Stimulated activated memory B cell treated with anti-CD40 and anti-IgM and Interleukin-4, amounts not matched to agents 10 μg/mL and 1 μg/mL and 100 μg/mL, for 72 hours (primary cell): ENCODE measurements around the gene CFAP126.
A peak's percentile ranks its signal among the peaks of the same experiment; 100 is the strongest.
"Not testable (repeated sequence)": the region's sequence is repeated elsewhere in the genome, so short reads cannot be mapped to it uniquely, and the experiment has no call there.

ENCODE experiments used
- ATAC-seq: fragments of 150-1000 bp; cut with Tn5 transposase; 2 replicates; pipeline ENCODE4 v1.10.0; 2021
- H3K27ac Mint-ChIP-seq: one replicate; pipeline ENCODE4 v1.8.0; 2022; ENCODE audit warnings: mild to moderate bottlenecking, mixed read lengths
- H3K27me3 Mint-ChIP-seq: one replicate; pipeline ENCODE4 v1.8.0; 2022; ENCODE audit warnings: mixed read lengths
- H3K36me3 Mint-ChIP-seq: one replicate; pipeline ENCODE4 v1.8.0; 2022; ENCODE audit warnings: mixed read lengths
- H3K4me1 Mint-ChIP-seq: one replicate; pipeline ENCODE4 v1.8.0; 2022; ENCODE audit warnings: mixed read lengths
- H3K4me3 Mint-ChIP-seq: one replicate; pipeline ENCODE4 v1.8.0; 2022; ENCODE audit warnings: mild to moderate bottlenecking, moderate library complexity, mixed read lengths
- H3K9me3 Mint-ChIP-seq: one replicate; pipeline ENCODE4 v1.8.0; 2022; ENCODE audit warnings: mixed read lengths

CFAP126 gene

DNA sequence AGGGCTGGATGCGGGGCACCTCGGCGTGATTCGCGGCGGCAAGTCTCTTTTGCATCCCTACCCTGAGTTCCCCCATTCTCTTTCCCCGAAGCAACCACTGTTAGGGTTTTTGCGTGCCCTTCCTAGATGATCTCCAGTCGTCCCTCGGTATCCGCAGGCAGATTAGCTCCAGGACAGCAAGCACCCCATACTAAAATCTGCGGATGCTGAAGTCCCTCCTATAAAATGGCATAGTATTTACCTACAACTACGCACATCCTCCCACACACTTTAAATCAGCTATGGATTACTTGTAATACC, 22.8 kb upstream of the CFAP126 start:
- Mint-ChIP-seq H3K4me1 (peaks cover 16% of the 10 kb centered on the region), H3K9me3 (no peaks in the 10 kb centered on the region), H3K36me3 (no peaks in the 10 kb centered on the region), H3K27ac (peak overlapping the region; percentile 94), H3K4me3 (peak overlapping the region; percentile 98), H3K27me3 (no peaks in the 10 kb centered on the region)
- ATAC-seq: peak; percentile 3

DNA sequence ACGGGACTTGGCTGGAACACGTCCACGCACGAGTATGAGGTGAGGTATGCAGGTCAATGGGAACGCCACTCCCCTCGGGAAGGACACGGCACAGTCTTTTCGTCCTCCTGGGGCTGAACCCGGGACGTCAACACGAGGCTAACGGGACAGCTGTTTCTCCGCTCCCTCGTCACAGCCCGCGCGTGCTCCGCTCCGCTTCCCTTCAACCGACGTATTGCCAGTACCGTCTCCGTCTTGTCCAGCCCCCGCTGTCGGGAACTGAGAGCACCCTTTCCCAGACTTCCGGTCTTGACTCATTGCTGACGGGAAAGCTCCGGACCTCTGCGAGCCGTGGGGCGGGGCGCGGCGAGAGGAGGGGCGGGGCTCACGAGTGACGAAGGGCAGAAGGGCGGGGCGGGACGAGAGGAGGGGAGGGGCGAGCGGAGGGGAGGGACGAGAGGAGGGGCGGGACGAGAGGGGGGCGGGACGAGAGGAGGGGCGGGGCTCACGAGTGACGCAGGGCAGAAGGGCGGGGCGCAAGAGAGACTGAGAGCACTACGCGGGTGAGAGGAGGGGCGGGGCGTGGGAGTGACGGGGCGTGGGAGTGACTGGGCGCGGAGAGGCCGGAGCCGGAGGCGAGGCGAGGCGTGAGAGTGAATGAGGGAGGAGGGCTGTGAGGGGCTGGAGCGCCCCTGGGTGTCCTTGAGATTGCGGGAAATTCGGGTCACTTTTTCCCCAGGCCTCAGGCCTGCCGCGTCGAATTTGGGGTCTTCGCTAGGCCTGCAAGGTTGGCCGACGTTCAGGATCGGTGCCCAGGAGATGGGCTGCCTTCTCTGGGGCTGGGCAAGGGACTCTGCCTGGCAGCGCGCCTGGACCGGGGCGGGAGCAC, 22.2 kb upstream of the CFAP126 start:
- peak; percentile 97 for ATAC-seq
- peak overlapping the region; percentile 94 for H3K27ac Mint-ChIP-seq
- H3K27me3 Mint-ChIP-seq: no peaks in the 10 kb centered on the region
- no peaks in the 10 kb centered on the region for H3K36me3 Mint-ChIP-seq
- H3K4me1 Mint-ChIP-seq: peaks cover 16% of the 10 kb centered on the region
- H3K9me3 Mint-ChIP-seq: no peaks in the 10 kb centered on the region
- peak overlapping the region; percentile 98 for H3K4me3 Mint-ChIP-seq

DNA sequence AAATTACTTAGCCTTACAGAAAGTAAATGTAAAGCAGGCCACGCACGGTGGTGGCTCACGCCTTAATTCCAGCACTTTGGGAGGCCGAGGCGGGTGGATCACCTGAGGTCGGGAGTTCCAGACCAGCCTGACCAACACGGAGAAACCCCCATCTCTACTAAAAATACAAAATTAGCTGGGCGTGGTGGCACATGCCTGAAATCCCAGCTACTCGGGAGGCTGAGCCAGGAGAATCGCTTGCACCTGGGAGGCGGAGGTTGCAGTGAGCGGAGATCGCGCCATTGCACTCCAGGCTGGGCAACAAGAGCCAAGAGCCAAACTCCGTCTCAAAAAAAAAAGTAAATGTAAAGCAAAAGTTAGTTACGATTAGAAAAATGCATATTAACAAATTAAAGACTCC, 21.5 kb upstream of the CFAP126 start:
- H3K4me1 Mint-ChIP-seq: peaks cover 16% of the 10 kb centered on the region
- H3K27me3 Mint-ChIP-seq, H3K36me3 Mint-ChIP-seq, H3K9me3 Mint-ChIP-seq, ATAC-seq: not testable (repeated sequence)
- peak overlapping the region; percentile 98 for H3K4me3 Mint-ChIP-seq
- peak overlapping the region; percentile 94 for H3K27ac Mint-ChIP-seq

GRCh38 chr1:161388639-161389038, 21.0 kb upstream of the CFAP126 start:
- H3K4me1 Mint-ChIP-seq: peaks cover 16% of the 10 kb centered on the region
- peak overlapping the region; percentile 94 for H3K27ac Mint-ChIP-seq
- H3K27me3 Mint-ChIP-seq: no peaks in the 10 kb centered on the region
- H3K4me3 Mint-ChIP-seq: peak overlapping the region; percentile 98
- no peaks in the 10 kb centered on the region for H3K36me3 Mint-ChIP-seq
- ATAC-seq: no peak
- no peaks in the 10 kb centered on the region for H3K9me3 Mint-ChIP-seq

GRCh38 chr1:161382214-161383019, 14.7 kb upstream of the CFAP126 start:
- peak; percentile 75 for ATAC-seq
- H3K27me3 Mint-ChIP-seq: no peaks in the 10 kb centered on the region

GRCh38 chr1:161381707-161382106, 14.0 kb upstream of the CFAP126 start:
- H3K36me3 Mint-ChIP-seq: no peaks in the 10 kb centered on the region
- ATAC-seq: no peak
- H3K9me3 Mint-ChIP-seq: no peaks in the 10 kb centered on the region
- H3K4me3 Mint-ChIP-seq: no peak overlapping the region
- H3K27ac Mint-ChIP-seq: no peak overlapping the region
- H3K27me3 Mint-ChIP-seq: no peaks in the 10 kb centered on the region
- no peaks in the 10 kb centered on the region for H3K4me1 Mint-ChIP-seq

More at GRCh38 chr1:161382214-161383019, 14.7 kb upstream of the CFAP126 start:
- H3K27ac Mint-ChIP-seq: no peak overlapping the region
- H3K9me3 Mint-ChIP-seq: no peaks in the 10 kb centered on the region
- no peak overlapping the region for H3K4me3 Mint-ChIP-seq
- no peaks in the 10 kb centered on the region for H3K4me1 Mint-ChIP-seq
- H3K36me3 Mint-ChIP-seq: no peaks in the 10 kb centered on the region

DNA sequence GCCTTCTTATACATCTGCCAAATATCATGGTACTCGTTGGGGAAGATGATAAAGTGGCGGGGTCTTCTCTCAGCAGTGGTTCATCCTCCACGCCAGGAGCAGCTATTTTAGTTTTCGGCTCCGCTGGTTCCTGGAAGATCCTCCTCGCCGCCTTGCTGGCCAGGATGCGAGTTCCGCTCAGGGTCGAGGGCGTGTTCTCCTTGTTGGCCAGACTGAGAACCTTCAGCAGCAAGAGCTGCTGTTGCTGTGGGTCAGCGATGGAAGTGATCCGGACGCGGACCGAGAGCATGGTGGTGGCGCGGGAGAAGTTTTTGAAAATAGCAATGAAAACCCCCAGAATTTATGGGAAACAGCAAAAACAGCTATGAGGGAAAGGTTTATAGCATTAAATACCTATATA, 11.4 kb upstream of the CFAP126 start:
- H3K27me3 Mint-ChIP-seq: no peaks in the 10 kb centered on the region
- no peaks in the 10 kb centered on the region for H3K4me1 Mint-ChIP-seq
- no peaks in the 10 kb centered on the region for H3K9me3 Mint-ChIP-seq
- no peak overlapping the region for H3K27ac Mint-ChIP-seq
- H3K36me3 Mint-ChIP-seq: no peaks in the 10 kb centered on the region
- ATAC-seq: no peak
- no peak overlapping the region for H3K4me3 Mint-ChIP-seq

GRCh38 chr1:161378014-161378413, 10.3 kb upstream of the CFAP126 start:
- Mint-ChIP-seq H3K4me3 (no peak overlapping the region), H3K36me3 (no peaks in the 10 kb centered on the region), H3K9me3 (no peaks in the 10 kb centered on the region), H3K27ac (no peak overlapping the region), H3K4me1 (no peaks in the 10 kb centered on the region), H3K27me3 (no peaks in the 10 kb centered on the region)
- ATAC-seq: no peak

DNA sequence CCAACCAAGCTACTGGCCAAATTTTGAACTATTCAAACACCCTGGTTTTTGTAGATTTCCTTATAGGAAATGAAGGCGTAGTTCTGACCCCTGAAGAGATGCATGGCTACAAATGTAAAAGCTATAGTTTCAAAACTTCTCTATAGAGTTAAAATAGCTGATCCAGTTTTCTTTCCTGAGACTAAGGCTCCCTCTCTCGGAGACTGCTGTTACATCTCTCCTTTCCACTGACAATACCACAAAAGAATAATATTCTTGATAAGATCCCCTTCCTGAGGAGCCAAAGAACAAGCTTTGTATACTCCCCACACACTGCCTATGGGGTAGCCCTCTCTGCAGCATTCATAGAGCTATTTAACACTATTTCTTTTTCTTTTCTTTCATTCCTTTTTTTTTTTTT, 6.7 kb upstream of the CFAP126 start:
- H3K4me1 Mint-ChIP-seq: no peaks in the 10 kb centered on the region
- H3K4me3 Mint-ChIP-seq: no peak overlapping the region
- no peaks in the 10 kb centered on the region for H3K27me3 Mint-ChIP-seq
- ATAC-seq: no peak
- H3K27ac Mint-ChIP-seq: no peak overlapping the region
- H3K36me3 Mint-ChIP-seq: no peaks in the 10 kb centered on the region
- no peaks in the 10 kb centered on the region for H3K9me3 Mint-ChIP-seq

DNA sequence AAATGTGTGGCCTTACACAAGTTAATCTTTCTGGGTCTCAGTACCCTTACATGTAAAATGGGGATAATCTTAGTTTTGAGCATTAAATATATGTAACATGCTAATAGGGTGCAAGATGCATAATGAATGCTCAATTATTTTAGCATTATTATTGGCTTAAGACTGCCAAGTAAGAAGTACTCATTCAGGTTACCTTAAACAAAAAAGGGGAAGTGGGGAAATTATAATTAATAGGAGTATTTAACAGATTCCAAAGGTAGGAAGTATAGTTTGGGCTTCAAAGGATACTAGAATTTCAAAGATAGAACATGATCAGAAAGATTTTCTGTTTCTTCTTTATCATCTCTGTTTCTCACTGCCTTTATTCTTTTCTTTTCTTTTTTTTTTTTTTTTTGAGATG, 5.8 kb upstream of the CFAP126 start:
- H3K27me3 Mint-ChIP-seq: no peaks in the 10 kb centered on the region
- H3K27ac Mint-ChIP-seq: no peak overlapping the region
- ATAC-seq: no peak
- no peaks in the 10 kb centered on the region for H3K36me3 Mint-ChIP-seq
- no peak overlapping the region for H3K4me3 Mint-ChIP-seq
- H3K9me3 Mint-ChIP-seq: no peaks in the 10 kb centered on the region
- no peaks in the 10 kb centered on the region for H3K4me1 Mint-ChIP-seq

DNA sequence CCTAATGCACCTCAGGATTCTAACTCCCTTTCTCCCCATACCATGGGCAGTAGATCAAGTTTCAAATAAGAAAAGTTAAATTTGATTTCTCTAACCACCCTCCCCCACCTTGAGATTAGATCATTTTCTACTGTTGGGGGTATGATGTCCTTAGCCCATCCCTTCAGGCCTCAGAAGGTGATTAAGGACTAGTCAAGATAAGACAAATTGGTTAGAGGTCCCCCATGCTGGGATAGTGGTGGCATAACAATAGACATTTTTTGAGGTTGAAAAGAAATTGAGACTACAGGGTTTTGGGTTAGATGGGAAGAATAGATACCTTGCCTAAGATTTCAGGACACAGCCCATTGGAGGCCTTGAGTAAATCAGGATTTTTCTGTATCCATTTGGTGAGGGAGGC, 2.5 kb downstream of the CFAP126 start:
- H3K27me3 Mint-ChIP-seq: no peaks in the 10 kb centered on the region
- no peaks in the 10 kb centered on the region for H3K9me3 Mint-ChIP-seq
- no peak overlapping the region for H3K4me3 Mint-ChIP-seq
- no peak for ATAC-seq
- peaks cover 28% of the 10 kb centered on the region for H3K36me3 Mint-ChIP-seq
- H3K27ac Mint-ChIP-seq: no peak overlapping the region
- peaks cover 9% of the 10 kb centered on the region for H3K4me1 Mint-ChIP-seq

DNA sequence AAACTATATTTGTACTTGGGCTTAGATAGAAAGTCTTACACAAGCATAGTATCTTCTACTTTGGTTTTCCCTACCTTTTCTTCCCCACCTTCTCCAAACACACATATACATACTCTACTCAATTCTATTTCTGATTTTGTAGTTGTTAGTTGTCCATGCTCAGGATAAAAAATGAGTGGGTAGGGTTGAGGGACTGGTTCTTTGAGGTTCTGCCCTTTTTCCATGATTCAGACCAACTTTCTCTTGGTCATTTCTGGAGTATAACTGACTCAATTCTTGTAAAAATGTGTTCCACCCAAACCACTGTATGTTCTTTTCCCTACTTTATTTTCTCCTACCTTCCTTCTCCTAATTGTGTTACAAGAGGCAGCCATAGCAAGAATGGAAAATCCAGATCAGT, 3.3 kb downstream of the CFAP126 start:
- Mint-ChIP-seq H3K4me3 (no peak overlapping the region), H3K4me1 (peaks cover 9% of the 10 kb centered on the region), H3K27ac (peak overlapping the region; percentile 36), H3K9me3 (no peaks in the 10 kb centered on the region), H3K27me3 (no peaks in the 10 kb centered on the region), H3K36me3 (peaks cover 36% of the 10 kb centered on the region)
- no peak for ATAC-seq

GRCh38 chr1:161359291-161359690, 8.4 kb downstream of the CFAP126 start:
- Mint-ChIP-seq H3K4me1 (no peaks in the 10 kb centered on the region), H3K27me3 (no peaks in the 10 kb centered on the region), H3K9me3 (no peaks in the 10 kb centered on the region), H3K36me3 (peaks cover 24% of the 10 kb centered on the region), H3K27ac (peak overlapping the region; percentile 35), H3K4me3 (no peak overlapping the region)
- ATAC-seq: no peak

- H3K9me3 Mint-ChIP-seq: no peaks in the 10 kb centered on the region
Measured at GRCh38 chr1:161357073-161357472, 10.6 kb downstream of the CFAP126 start.

DNA sequence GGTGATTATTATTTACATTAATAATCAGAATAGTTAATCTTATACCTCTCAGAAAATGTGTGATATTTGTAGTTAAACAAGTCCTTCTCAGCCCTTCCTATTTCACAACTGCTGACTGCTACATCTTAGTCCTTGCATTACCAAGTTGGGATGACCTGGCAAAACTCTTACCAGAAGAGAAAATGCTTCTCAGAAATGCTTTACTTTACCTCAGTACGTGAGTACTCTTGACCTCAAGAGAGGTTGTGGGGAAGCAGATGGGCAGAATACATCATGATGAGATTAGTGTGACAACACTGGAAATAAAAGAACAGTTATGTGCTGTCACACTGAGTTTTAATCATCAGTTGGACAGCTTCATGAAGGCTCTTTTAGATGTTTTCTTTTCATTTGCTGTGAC, 16.2 kb downstream of the CFAP126 start:
- H3K9me3 Mint-ChIP-seq: no peaks in the 10 kb centered on the region
- no peak overlapping the region for H3K4me3 Mint-ChIP-seq
- no peak for ATAC-seq
- no peak overlapping the region for H3K27ac Mint-ChIP-seq
- H3K36me3 Mint-ChIP-seq: peaks cover 14% of the 10 kb centered on the region
- no peaks in the 10 kb centered on the region for H3K4me1 Mint-ChIP-seq
- H3K27me3 Mint-ChIP-seq: no peaks in the 10 kb centered on the region

More at GRCh38 chr1:161357073-161357472, 10.6 kb downstream of the CFAP126 start:
- no peaks in the 10 kb centered on the region for H3K27me3 Mint-ChIP-seq
- no peaks in the 10 kb centered on the region for H3K4me1 Mint-ChIP-seq
- H3K36me3 Mint-ChIP-seq: peaks cover 18% of the 10 kb centered on the region
- H3K27ac Mint-ChIP-seq: no peak overlapping the region
- ATAC-seq: no peak
- no peak overlapping the region for H3K4me3 Mint-ChIP-seq

DNA sequence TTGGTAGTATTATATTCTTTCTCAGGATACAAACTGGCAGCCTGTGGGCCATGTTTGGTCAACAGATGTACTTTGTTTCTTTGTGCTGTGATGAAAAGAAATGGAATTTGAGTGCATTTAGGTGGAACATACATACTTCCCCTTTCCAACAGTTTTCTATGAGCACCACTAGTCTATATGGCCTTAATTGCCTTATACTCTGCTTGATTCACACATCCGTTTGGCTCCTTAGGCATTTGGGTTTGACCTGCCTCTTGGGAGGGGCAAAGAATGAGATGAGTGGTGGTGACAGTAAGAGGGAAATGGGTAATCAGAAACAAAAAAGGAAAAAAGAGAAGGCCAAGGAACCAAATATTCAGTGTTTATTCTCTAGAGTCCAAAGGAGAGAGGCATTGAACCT, 17.0 kb downstream of the CFAP126 start:
- peaks cover 16% of the 10 kb centered on the region for H3K36me3 Mint-ChIP-seq
- no peak overlapping the region for H3K4me3 Mint-ChIP-seq
- no peaks in the 10 kb centered on the region for H3K4me1 Mint-ChIP-seq
- H3K27ac Mint-ChIP-seq: no peak overlapping the region
- no peaks in the 10 kb centered on the region for H3K27me3 Mint-ChIP-seq
- H3K9me3 Mint-ChIP-seq: no peaks in the 10 kb centered on the region
- ATAC-seq: no peak
